CD4-positive, alpha-beta T cell treated with Interleukin-15 for 1 hour (primary cell): ENCODE data around the gene CCNB3.
"Not testable (repeated sequence)": the region's sequence is repeated elsewhere in the genome, so short reads cannot be mapped to it uniquely, and the experiment has no call there.

Experiments
- DNase-seq: peaks from one replicate; pipeline ENCODE4 v3.0.0-alpha.2; 2020

The CCNB3 gene

GRCh38 chrX:50204364-50204899, at the start of gene CCNB3:
Gene CCNB3 (plus strand): TSS chrX:50204765. CDS start chrX:50285164, 80,399 bp downstream.
- peak; percentile 81 for DNase-seq

GRCh38 chrX:50157545-50158135, 46.9 kb upstream of the CCNB3 start:
- no peak for DNase-seq

GRCh38 chrX:50158593-50158992, 46.0 kb upstream of the CCNB3 start:
- DNase-seq, result no peak

GRCh38 chrX:50161127-50161526, 43.4 kb upstream of the CCNB3 start:
- no peak for DNase-seq

- no peak for DNase-seq
Measured at GRCh38 chrX:50165727-50166126, 38.8 kb upstream of the CCNB3 start.

- DNase-seq, result no peak
Measured at GRCh38 chrX:50167366-50167765, 37.2 kb upstream of the CCNB3 start.

GRCh38 chrX:50168241-50168687, 36.3 kb upstream of the CCNB3 start:
- no peak for DNase-seq

- no peak for DNase-seq
Measured at GRCh38 chrX:50169717-50170116, 34.8 kb upstream of the CCNB3 start.

- DNase-seq, result no peak
Measured at GRCh38 chrX:50180073-50180940, 24.3 kb upstream of the CCNB3 start.

- DNase-seq, result no peak
Measured at GRCh38 chrX:50183891-50184290, 20.7 kb upstream of the CCNB3 start.

GRCh38 chrX:50188859-50189600, 15.5 kb upstream of the CCNB3 start:
- no peak for DNase-seq

- DNase-seq, result no peak
Measured at GRCh38 chrX:50198348-50198747, 6.2 kb upstream of the CCNB3 start.

GRCh38 chrX:50200907-50201306, 3.7 kb upstream of the CCNB3 start, which contains the start of gene AKAP4:
Gene AKAP4 (minus strand): TSS chrX:50201007. CDS start chrX:50200889, 118 bp downstream.
- no peak for DNase-seq

- DNase-seq, result no peak
Measured at GRCh38 chrX:50202539-50202938, 2.0 kb upstream of the CCNB3 start.

- no peak for DNase-seq
Measured at GRCh38 chrX:50206753-50207152, 2.2 kb downstream of the CCNB3 start.

GRCh38 chrX:50211510-50211909, 6.9 kb downstream of the CCNB3 start:
- DNase-seq, result no peak

- no peak for DNase-seq
Measured at GRCh38 chrX:50281253-50281652, 76.7 kb downstream of the CCNB3 start.

- DNase-seq, result no peak
Measured at GRCh38 chrX:50327235-50327634, 122.7 kb downstream of the CCNB3 start.

- DNase-seq, result not testable (repeated sequence)
Measured at GRCh38 chrX:50332668-50333067, 128.1 kb downstream of the CCNB3 start.

GRCh38 chrX:50333308-50333707, 128.7 kb downstream of the CCNB3 start:
- no peak for DNase-seq

GRCh38 chrX:50343917-50344316, 139.4 kb downstream of the CCNB3 start:
- DNase-seq, result no peak

- no peak for DNase-seq
Measured at GRCh38 chrX:50372966-50373365, 168.4 kb downstream of the CCNB3 start.
